GM12891 (cell line): ENCODE measurements around the gene PMAIP1. TPM values are rescaled to one million over a fixed set of nuclear protein-coding genes. Genes with fewer than 3 reads are reported as not detected.
"Not testable (repeated sequence)": the region's sequence is repeated elsewhere in the genome, so short reads cannot be mapped to it uniquely, and the experiment has no call there.

Experiments
- DNase-seq: peaks from one replicate; pipeline ENCODE4 v3.0.0; 2011; ENCODE audit warnings: low spot score; ENCODE audit not compliant: insufficient read length
- FAIRE-seq: peaks from 2 replicates; lab custom pipeline; 2011; peaks lifted over from hg19 to GRCh38; lab: Jason Lieb, UNC
- PAX5 ChIP-seq: IDR thresholded peaks from 2 replicates; pipeline ENCODE4 v1.6.1; 2011; ENCODE audit warnings: low read length, moderate library complexity, mild to moderate bottlenecking; ENCODE audit not compliant: insufficient read depth, severe bottlenecking
- POLR2A ChIP-seq: IDR thresholded peaks from 2 replicates; pipeline ENCODE4 v1.6.1; 2011; ENCODE audit warnings: low read depth, low read length, control low read depth
- POLR2AphosphoS5 ChIP-seq: IDR thresholded peaks from 2 replicates; pipeline ENCODE4 v1.6.1; 2011; ENCODE audit warnings: low read depth, low read length, control low read depth
- POU2F2 ChIP-seq: IDR thresholded peaks from 2 replicates; pipeline ENCODE4 v1.6.1; 2011; ENCODE audit warnings: low read depth, mild to moderate bottlenecking, control low read depth, low read length, moderate library complexity
- SPI1 ChIP-seq: IDR thresholded peaks from 2 replicates; pipeline ENCODE4 v1.6.1; 2011; ENCODE audit warnings: low read depth, low read length, control low read depth
- TAF1 ChIP-seq: IDR thresholded peaks from 2 replicates; pipeline ENCODE4 v1.6.1; 2011; ENCODE audit warnings: low read depth, low read length, control low read depth
- polyA plus RNA-seq: library from polyadenylated mRNA; unstranded; fragments of >200 nt; gene quantifications from one replicate; pipeline ENCODE4 v1.2.1, GENCODE V29; 2012; ENCODE audit warnings: low read depth, missing spikeins, inconsistent platforms; ENCODE audit not compliant: missing spikeins

The PMAIP1 gene
- 62.3 TPM for polyA plus RNA-seq

GRCh38 chr18:59899298-59900221 lies at the start of gene PMAIP1:
Gene PMAIP1, plus strand, starts transcription at chr18:59899996. Its CDS starts 182 bp downstream, at chr18:59900178.
- peak; percentile 98 for FAIRE-seq
- peak; percentile 77 for DNase-seq
- TF ChIP-seq POU2F2 (peak; percentile 93), POLR2AphosphoS5 (peak; percentile 100), POLR2A (peak; percentile 99), TAF1 (peak; percentile 98), SPI1 (no peak), PAX5 (peak; percentile 45)

- TF ChIP-seq POU2F2, result no peak
- DNase-seq (no peak), FAIRE-seq (no peak)
Measured at GRCh38 chr18:59851784-59852399, 47.9 kb upstream of the PMAIP1 start.

GRCh38 chr18:59852548-59852947 lies 47.2 kb upstream of the PMAIP1 start:
- DNase-seq (no peak), FAIRE-seq (no peak)
- TF ChIP-seq POLR2A (no peak), POLR2AphosphoS5 (no peak), SPI1 (no peak), POU2F2 (no peak), PAX5 (no peak), TAF1 (no peak)

GRCh38 chr18:59853380-59853779 lies 46.4 kb upstream of the PMAIP1 start:
- TF ChIP-seq POLR2AphosphoS5 (no peak), PAX5 (no peak), POLR2A (no peak)
- no peak for FAIRE-seq
- no peak for DNase-seq

- DNase-seq, FAIRE-seq: not testable (repeated sequence)
Measured at GRCh38 chr18:59853988-59854387, 45.8 kb upstream of the PMAIP1 start.

- TF ChIP-seq POLR2AphosphoS5 (no peak), POU2F2 (no peak), POLR2A (no peak), SPI1 (no peak), TAF1 (no peak), PAX5 (no peak)
- FAIRE-seq (no peak), DNase-seq (no peak)
Measured at GRCh38 chr18:59861009-59861408, 38.8 kb upstream of the PMAIP1 start.

GRCh38 chr18:59861963-59862819 lies 37.6 kb upstream of the PMAIP1 start:
- DNase-seq (no peak), FAIRE-seq (peak; percentile 81)
- no peak for TF ChIP-seq POLR2AphosphoS5
- TF ChIP-seq POLR2A, result no peak
- TF ChIP-seq SPI1, result no peak
- peak; percentile 46 for TF ChIP-seq PAX5
- peak; percentile 70; the same call in 1 of the 2 replicates for TF ChIP-seq POU2F2
- TF ChIP-seq TAF1, result no peak

- FAIRE-seq, result no peak
Measured at GRCh38 chr18:59865241-59865986, 34.4 kb upstream of the PMAIP1 start.

More at GRCh38 chr18:59865241-59865986, 34.4 kb upstream of the PMAIP1 start:
- TF ChIP-seq POU2F2, result no peak
- no peak for TF ChIP-seq POLR2AphosphoS5
- TF ChIP-seq POLR2A, result no peak
- no peak for TF ChIP-seq SPI1
- TF ChIP-seq TAF1, result no peak
- TF ChIP-seq PAX5, result no peak
- DNase-seq, result no peak
